ENCODE results near the gene ATAD1.
"Not testable (repeated sequence)": the region's sequence is repeated elsewhere in the genome, so short reads cannot be mapped to it uniquely, and the experiment has no call there.

DNA sequence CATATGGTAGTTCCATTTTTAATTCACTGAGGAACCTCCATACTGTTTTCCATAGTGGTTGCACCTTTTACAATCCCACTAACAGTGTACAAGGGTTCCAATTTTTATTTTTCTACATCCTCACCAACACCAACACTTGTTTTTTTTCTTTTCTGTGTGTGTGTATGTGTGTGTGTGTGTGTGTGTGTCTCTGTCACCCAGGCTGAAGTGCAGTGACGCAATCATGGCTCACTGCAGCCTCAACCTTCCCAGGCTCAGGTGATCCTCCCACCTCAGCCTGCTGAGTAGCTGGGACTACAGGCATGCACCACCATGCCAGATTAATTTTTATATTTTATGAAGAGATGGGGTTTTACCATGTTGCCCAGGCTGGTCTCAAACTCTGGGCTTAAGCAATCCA is 79.8 kb downstream of the ATAD1 start:
- TF ChIP-seq, protein P1, sequence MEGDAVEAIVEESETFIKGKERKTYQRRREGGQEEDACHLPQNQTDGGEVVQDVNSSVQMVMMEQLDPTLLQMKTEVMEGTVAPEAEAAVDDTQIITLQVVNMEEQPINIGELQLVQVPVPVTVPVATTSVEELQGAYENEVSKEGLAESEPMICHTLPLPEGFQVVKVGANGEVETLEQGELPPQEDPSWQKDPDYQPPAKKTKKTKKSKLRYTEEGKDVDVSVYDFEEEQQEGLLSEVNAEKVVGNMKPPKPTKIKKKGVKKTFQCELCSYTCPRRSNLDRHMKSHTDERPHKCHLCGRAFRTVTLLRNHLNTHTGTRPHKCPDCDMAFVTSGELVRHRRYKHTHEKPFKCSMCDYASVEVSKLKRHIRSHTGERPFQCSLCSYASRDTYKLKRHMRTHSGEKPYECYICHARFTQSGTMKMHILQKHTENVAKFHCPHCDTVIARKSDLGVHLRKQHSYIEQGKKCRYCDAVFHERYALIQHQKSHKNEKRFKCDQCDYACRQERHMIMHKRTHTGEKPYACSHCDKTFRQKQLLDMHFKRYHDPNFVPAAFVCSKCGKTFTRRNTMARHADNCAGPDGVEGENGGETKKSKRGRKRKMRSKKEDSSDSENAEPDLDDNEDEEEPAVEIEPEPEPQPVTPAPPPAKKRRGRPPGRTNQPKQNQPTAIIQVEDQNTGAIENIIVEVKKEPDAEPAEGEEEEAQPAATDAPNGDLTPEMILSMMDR (IDR thresholded peaks at IDR 0.05; ENCODE audit: borderline replicate concordance, extremely low read depth, low read length, poor library complexity, severe bottlenecking), result not testable (repeated sequence)
- not testable (repeated sequence) for TF ChIP-seq EZH2 (IDR thresholded peaks at IDR 0.05; ENCODE audit: borderline replicate concordance, low read depth, low read length, severe bottlenecking)
